ENCODE results near the gene WDR88.

Gene WDR88

GRCh38 chr19:33210266-33210940 lies 78.5 kb downstream of the WDR88 start:
- no peak for DNase-seq (ENCODE audit: extremely low read depth, low read depth)
- no peak overlapping the region for H3K4me3 ChIP-seq (replicated peaks; ENCODE audit: low read depth, low read length)
- no peak for TF ChIP-seq CTCF (IDR thresholded peaks at IDR 0.05; ENCODE audit: low read depth, low read length, missing control alignments)

- no peak for DNase-seq (ENCODE audit: extremely low read depth, low read depth)
- H3K4me3 ChIP-seq (replicated peaks; ENCODE audit: low read depth, low read length), result no peak overlapping the region
- no peak for TF ChIP-seq CTCF (IDR thresholded peaks at IDR 0.05; ENCODE audit: low read depth, low read length, missing control alignments)
These were observed 80.0 kb downstream of the WDR88 start for GRCh38 chr19:33211794-33212435.

GRCh38 chr19:33212436-33213172 lies 80.7 kb downstream of the WDR88 start:
- H3K4me3 ChIP-seq (replicated peaks; ENCODE audit: low read depth, low read length), result no peak overlapping the region
- no peak for DNase-seq (ENCODE audit: extremely low read depth, low read depth)
- TF ChIP-seq CTCF (IDR thresholded peaks at IDR 0.05; ENCODE audit: low read depth, low read length, missing control alignments), result no peak

GRCh38 chr19:33214596-33214995 lies 82.7 kb downstream of the WDR88 start:
- H3K4me3 ChIP-seq (replicated peaks; ENCODE audit: low read depth, low read length), result no peak overlapping the region
- no peak for DNase-seq (ENCODE audit: extremely low read depth, low read depth)

GRCh38 chr19:33215438-33216197 lies 83.7 kb downstream of the WDR88 start:
- H3K4me3 ChIP-seq (replicated peaks; ENCODE audit: low read depth, low read length), result no peak overlapping the region
- no peak for DNase-seq (ENCODE audit: extremely low read depth, low read depth)
- TF ChIP-seq CTCF (IDR thresholded peaks at IDR 0.05; ENCODE audit: low read depth, low read length, missing control alignments), result no peak

More at GRCh38 chr19:33214596-33214995, 82.7 kb downstream of the WDR88 start:
- no peak for TF ChIP-seq CTCF (IDR thresholded peaks at IDR 0.05; ENCODE audit: low read depth, low read length, missing control alignments)

- no peak for DNase-seq (ENCODE audit: extremely low read depth, low read depth)
- TF ChIP-seq CTCF (IDR thresholded peaks at IDR 0.05; ENCODE audit: low read depth, low read length, missing control alignments), result no peak
- H3K4me3 ChIP-seq (replicated peaks; ENCODE audit: low read depth, low read length), result no peak overlapping the region
These were observed 84.4 kb downstream of the WDR88 start for GRCh38 chr19:33216198-33216830.

Data from HFF-Myc (cell line).